ENCODE results near the gene TOLLIP.

The TOLLIP gene

GRCh38 chr11:1231396-1232020 is 77.9 kb downstream of the TOLLIP start:
- DNase-seq (ENCODE audit: low spot score): no peak

- DNase-seq (ENCODE audit: low spot score): no peak
These were observed 78.7 kb downstream of the TOLLIP start for GRCh38 chr11:1230456-1231395.

DNA sequence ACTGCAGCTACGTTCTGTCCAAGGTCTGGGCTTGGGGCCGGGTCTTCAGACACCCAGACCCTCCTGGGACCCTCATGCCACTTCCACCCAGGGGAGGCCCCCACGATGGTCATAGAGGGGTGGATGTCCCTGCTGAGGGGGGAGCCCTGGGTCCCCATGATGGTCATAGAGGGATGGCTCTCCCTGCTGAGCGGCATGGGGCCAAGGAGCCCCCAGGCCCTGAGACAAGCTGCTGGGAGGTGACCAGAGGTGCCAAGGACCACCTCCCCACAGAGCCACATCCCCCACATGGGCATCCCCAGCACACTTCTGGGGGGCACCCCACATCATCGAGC is 79.3 kb downstream of the TOLLIP start:
- no peak for DNase-seq (ENCODE audit: low spot score)

- no peak for DNase-seq (ENCODE audit: low spot score)
These were observed 79.8 kb downstream of the TOLLIP start for GRCh38 chr11:1229471-1230120.

- DNase-seq (ENCODE audit: low spot score): no peak
These were observed 80.4 kb downstream of the TOLLIP start for GRCh38 chr11:1228921-1229451.

- DNase-seq (ENCODE audit: low spot score): no peak
These were observed 81.2 kb downstream of the TOLLIP start for GRCh38 chr11:1228101-1228821.

- DNase-seq (ENCODE audit: low spot score): no peak
These were observed 81.8 kb downstream of the TOLLIP start for GRCh38 chr11:1227551-1228100.

- DNase-seq (ENCODE audit: low spot score): peak; percentile 79
These were observed 82.4 kb downstream of the TOLLIP start for GRCh38 chr11:1226986-1227550.

DNA sequence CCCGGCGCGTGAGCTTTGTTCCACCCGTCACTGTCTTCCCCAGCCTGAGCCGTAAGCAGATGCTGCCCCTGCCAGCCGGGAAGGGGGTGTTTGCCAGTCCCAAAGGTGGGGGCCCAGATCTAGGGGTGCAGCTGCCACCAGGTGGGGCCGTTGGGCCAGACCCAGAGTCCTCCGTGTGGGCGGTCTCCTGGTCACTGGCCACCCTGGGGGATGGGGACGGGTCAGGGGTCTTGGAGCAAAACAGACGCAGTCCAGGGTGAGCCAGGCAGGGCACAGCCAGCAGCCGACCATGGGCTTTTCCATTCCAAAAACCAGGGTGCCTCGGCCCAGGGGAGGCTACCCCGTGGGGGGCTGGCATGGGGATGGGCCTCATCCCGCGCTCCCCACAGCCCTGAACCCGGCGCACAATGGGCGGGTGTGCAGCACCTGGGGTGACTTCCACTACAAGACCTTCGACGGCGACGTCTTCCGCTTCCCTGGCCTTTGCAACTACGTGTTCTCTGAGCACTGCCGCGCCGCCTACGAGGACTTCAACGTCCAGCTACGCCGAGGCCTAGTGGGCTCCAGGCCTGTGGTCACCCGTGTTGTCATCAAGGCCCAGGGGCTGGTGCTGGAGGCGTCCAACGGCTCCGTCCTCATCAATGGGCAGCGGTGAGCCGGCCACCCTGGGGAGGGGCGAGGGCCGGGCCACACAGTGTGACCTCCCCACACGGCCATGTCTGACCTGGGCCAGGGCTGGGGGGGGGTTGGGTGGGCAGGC is 83.0 kb downstream of the TOLLIP start:
- DNase-seq (ENCODE audit: low spot score): no peak

GRCh38 chr11:1225386-1226225 is 83.8 kb downstream of the TOLLIP start:
- no peak for DNase-seq (ENCODE audit: low spot score)

DNA sequence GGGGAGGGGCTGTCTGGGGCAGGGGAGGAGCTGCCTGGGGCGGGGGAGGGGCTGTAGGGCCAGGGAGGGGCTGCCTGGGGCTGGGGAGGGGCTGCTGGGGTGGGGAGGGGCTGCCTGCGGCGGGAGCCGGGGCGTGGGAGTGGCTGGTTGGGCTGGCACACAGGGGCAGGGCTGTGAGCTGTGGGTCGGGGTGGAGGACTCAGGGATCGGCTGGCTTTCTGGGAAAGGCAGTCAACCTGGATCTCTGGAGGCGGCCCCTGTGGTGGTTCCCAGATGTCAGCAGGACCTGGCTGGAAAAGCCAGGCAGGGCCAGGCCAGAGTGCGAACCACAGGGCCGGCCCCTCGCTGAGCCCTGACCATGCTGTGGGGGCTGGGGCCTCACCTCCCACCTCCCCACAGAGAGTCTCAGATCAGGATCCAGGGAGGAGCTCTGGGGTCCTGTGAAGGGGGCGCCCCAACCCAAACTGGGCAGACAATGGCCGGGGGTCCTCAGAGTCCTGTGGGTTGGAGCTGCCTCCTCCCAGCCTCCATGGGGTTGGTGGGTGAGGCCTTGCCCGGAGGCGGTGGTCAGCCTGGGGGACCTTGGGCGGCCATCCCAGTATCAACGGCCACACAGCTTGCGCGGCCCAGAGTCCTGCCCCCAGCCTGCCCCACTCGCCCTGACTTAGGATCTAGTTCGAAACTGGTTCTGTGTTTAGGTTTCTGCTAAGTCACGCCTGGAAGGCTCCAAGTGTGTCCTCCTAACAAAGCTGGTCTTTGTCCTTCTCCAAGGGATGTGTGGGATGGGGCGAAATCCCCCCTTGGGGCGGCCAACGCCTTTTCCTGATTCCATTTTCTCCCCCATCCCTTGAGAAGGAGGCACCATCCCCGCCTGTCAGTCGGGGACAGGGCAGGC is 84.7 kb downstream of the TOLLIP start:
- DNase-seq (ENCODE audit: low spot score): no peak
